Measurements from ENCODE around the gene MTG2.

MTG2 gene

GRCh38 chr20:62205618-62206387, 23.0 kb downstream of the MTG2 start:
- TF ChIP-seq POLR2A (IDR thresholded peaks at IDR 0.05; ENCODE audit: low read depth, low read length), result no peak

DNA sequence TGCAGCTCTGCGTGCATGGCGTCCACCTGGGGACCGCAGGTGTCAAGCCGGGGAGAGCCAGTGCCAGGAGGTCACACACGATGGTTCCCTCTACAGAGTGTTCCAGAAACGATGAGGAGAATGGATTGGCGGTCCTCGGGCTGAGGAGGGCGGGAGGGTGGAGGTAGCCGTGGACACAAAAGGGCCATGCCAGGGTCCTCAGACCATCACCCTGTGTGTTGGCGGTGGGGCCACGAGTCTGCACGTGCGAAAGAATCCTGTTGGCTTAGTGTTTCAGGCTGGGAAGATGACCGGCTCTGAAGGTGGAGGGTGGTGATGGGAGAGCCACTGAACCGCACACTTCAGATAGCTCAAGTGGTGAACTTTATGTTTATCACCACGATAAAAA, 23.6 kb downstream of the MTG2 start:
- no peak for TF ChIP-seq POLR2A (IDR thresholded peaks at IDR 0.05; ENCODE audit: low read depth, low read length)
- DNase-seq (ENCODE audit: insufficient read length, low spot score) (no peak), FAIRE-seq (no peak)

More at GRCh38 chr20:62205618-62206387, 23.0 kb downstream of the MTG2 start:
- DNase-seq (ENCODE audit: insufficient read length, low spot score) (no peak), FAIRE-seq (no peak)

- DNase-seq (ENCODE audit: insufficient read length, low spot score) (no peak), FAIRE-seq (no peak)
- TF ChIP-seq POLR2A (IDR thresholded peaks at IDR 0.05; ENCODE audit: low read depth, low read length), result no peak
These were observed 25.4 kb downstream of the MTG2 start for GRCh38 chr20:62208061-62208794.

DNA sequence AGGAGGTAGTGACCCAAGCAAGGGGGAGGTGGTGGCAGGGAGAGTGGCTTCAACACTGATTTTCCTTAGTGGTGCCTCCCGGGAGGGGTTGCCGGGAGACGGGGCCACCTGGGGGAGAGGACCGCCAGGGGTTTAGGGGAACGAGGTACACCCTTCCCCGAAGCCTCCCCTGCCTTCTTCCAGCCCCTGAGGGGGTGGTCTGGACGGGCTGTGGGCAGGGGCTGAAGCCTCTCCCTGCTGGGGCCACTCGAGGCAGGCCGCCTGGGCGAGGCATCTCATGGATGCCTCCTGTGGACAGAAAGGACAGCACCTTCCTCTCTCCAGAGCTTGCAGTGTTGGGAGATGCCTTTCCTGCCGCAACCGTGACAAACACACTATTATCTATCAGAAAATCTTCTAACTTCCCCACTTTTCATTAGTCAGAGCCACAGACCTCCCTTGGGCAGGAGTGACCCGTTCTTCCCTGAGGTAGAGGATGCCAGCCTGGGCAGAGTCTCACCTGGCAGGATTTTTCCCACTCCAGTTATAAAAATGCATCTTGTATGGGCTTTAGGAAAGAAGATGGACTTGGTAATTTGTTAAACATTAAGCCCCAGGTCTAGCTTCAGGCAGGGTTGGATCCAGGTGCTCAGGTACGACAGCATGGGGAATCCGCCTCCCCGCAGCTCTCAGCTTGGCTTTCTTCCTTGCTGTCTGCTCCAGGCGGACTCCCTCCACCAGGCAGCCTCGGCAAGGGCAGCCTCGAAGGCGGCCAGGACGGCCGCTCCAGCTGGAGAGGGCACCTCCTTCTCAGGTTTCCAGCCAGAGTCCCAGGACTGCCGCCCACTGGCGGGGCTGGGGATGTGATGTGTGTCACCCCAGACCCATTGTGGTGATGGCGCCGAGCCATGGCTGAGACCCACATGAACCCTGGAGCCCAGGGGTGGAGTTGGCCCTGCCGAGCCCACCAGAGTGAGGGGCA, 26.2 kb downstream of the MTG2 start:
- no peak for TF ChIP-seq POLR2A (IDR thresholded peaks at IDR 0.05; ENCODE audit: low read depth, low read length)
- no peak for FAIRE-seq
- no peak for DNase-seq (ENCODE audit: insufficient read length, low spot score)

GRCh38 chr20:62209850-62210495, 27.1 kb downstream of the MTG2 start:
- no peak for FAIRE-seq
- TF ChIP-seq POLR2A (IDR thresholded peaks at IDR 0.05; ENCODE audit: low read depth, low read length), result no peak

DNA sequence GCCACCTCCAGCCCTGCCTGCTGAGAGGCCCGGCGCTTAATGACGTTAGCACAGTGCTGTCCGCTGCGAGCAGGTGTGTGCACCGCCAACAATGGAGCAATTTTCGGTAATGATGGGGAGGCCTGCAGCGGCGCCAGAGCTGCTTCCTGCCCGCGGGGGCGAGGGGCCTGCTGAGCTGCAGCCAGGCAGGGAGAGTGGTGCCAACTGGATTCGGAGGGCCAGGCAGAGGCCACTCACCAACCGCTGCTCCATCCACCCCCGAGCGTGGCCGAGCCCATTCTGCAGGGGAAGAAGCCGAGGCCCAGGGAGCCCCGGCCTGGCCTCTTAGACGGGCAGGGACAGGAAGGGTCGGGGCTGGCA, 27.6 kb downstream of the MTG2 start:
- DNase-seq (ENCODE audit: insufficient read length, low spot score) (no peak), FAIRE-seq (no peak)
- no peak for TF ChIP-seq POLR2A (IDR thresholded peaks at IDR 0.05; ENCODE audit: low read depth, low read length)

More at GRCh38 chr20:62209850-62210495, 27.1 kb downstream of the MTG2 start:
- DNase-seq (ENCODE audit: insufficient read length, low spot score), result no peak

DNA sequence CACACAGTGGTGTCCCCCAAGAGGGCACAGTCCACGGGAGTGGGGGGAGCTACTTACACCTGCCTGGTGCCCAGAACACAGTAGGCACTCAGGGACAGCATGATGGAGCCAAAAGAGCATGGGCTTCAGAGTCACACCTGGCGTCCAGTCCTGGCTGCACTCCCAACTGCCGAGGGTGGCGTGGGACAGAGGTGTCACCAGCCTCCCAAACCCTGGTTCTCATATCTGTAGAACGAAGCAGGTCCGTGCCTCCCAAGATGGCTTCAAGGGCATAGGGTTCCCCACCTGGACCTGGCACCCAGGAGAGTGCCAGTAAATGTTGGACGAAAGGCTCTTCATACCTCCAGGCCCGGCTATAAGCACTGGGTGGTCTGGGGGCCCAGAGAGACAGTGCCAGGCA, 28.4 kb downstream of the MTG2 start:
- no peak for TF ChIP-seq POLR2A (IDR thresholded peaks at IDR 0.05; ENCODE audit: low read depth, low read length)
- FAIRE-seq (no peak), DNase-seq (ENCODE audit: insufficient read length, low spot score) (no peak)

DNA sequence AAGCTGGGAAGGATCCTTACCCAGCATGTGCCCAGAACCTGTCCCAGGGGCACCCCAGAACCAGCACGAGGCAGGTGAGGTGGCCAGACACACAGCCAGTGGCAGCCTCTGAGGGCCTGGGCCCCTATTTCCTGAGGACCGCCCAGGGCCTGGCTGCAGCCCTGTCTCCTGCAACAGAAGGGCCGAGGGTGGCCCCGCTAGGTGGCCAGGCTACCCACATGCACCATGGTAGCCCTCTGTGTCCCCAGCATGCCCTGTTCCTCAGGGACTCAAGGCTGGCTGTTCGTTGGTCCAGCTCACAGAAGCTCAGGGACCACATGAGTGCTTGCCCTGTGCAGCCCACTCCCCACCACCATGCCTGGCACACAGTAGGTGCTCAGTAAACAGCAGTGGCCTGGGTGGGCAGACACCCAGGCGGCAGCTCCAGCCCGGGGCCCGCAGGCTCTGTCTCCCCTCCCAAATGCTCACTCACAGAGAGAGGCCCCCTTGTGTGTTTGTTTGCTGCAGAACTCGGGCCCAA, 29.0 kb downstream of the MTG2 start:
- no peak for TF ChIP-seq POLR2A (IDR thresholded peaks at IDR 0.05; ENCODE audit: low read depth, low read length)
- FAIRE-seq (no peak), DNase-seq (ENCODE audit: insufficient read length, low spot score) (no peak)

DNA sequence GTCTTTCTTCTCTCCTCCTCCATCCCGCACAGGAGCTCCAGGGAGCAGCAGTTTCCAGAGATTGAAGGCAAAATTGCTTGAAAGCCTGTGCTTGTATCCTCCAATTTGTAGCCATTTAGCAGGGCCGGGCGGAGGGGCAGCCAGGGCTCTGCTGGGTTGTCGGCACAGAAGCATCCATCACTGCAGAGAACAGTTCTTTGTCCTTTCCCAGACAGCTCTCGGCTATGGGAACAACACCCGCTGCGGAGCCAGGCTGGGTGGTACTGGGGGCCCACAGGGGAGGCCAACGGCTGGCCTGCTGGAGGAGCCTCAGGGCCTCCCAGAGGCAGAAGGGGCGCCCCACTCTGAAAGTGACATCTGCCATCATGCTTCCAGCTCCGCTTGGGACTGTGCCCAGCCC, 29.5 kb downstream of the MTG2 start:
- FAIRE-seq (no peak), DNase-seq (ENCODE audit: insufficient read length, low spot score) (no peak)
- no peak for TF ChIP-seq POLR2A (IDR thresholded peaks at IDR 0.05; ENCODE audit: low read depth, low read length)

DNA sequence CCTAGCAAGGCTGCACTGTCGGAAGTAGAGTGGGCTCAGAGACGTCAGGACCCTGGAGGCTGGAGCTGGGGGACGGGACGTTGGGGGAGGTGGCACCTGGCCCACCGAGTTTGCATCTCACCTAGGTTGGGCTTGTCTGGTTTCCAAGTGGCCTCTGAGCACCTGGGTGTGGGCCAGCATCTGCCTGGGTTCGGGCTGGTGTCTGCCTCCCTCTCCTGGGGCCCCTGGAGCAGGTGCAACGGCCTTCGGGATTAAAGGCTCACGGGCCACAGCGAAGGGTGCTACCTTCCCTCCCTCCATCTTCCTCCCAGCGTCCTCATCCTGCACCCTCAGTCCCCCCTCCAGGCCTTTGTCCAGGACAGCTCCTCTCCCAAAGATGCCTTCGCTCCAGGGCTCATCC, 31.2 kb downstream of the MTG2 start:
- FAIRE-seq, result no peak
- DNase-seq (ENCODE audit: insufficient read length, low spot score), result no peak
- TF ChIP-seq POLR2A (IDR thresholded peaks at IDR 0.05; ENCODE audit: low read depth, low read length), result no peak

DNA sequence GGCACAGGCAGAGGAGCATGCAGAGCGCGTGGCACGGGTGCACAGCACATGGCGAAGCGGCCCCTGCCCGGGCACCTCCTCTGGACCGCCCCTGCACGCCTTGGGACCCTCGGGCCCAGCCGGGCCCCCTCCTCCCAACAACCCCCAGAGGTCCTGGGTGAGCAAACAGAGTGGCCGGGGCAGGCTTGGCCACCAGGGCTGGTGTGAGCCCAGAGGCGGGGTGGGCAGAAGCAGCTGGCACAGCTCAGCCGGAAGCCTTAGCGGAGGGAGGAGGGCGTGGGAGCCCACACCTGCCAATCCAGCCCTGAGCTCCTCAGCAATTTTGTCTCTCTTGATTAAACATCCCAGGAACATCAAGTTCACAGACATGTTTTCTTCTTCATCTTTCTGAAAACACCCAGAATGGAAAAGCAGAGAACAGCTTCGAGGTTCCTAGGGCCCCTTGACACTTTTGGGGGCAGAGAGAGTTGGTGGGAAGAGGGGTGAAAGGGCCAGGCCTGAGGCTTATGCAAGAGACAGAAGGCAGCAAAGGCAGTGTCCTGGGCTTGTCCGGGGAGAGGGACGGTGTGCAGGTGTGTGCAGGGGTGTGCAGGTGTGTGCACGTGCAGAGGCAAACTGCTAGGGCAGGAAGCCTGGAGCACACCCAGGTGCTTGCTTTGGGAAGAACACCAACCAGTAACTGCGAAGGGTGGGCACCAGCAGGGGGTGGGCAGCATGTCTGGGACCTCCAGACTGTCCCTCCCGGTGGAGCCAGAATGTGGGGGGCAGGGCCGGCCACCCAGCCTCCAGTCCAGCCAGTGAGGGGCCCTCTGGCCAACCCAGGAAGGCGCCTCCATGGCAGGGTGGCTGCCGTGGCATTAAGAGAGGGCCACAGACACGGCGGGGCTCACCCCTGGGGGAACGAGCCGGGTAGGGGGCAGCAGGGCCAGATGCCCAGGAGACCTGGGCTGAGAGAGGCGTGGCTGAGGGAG, 32.5 kb downstream of the MTG2 start:
- DNase-seq (ENCODE audit: insufficient read length, low spot score) (no peak), FAIRE-seq (no peak)
- TF ChIP-seq POLR2A (IDR thresholded peaks at IDR 0.05; ENCODE audit: low read depth, low read length), result no peak

DNA sequence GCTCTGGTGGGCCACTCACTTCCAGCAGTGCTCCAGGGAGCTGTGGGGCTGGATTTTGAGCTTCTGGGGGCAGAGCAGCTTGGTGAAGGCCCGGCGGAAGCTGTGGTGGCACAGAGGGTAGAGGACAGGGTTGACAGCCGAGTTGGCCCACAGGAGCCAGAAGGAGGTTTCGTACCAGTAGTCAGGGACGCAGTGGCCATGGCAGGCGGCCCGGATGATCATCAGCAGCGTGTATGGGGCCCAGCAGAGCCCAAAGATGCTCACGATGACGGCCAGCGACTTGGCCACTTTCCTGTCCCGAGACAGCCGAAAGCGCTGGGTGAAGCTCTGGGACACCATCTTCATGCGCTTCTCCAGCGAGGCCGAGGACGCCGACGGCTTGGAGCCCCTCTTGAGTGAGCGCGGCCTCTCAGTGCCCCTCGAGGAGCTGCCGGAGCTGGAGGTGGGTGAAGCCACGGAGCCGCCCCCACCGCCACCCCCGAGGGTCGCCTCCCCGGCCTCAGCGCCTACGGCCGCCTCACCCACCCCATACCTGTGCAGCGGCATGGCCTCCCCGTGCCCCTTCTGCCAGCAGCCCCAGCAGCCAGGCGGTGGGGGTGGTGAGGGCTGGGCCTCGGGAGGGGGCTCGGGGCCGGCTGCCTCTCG, 33.3 kb downstream of the MTG2 start:
- FAIRE-seq (no peak), DNase-seq (ENCODE audit: insufficient read length, low spot score) (no peak)
- TF ChIP-seq POLR2A (IDR thresholded peaks at IDR 0.05; ENCODE audit: low read depth, low read length), result no peak
